ENCODE data around the gene LRTM1.

DNA sequence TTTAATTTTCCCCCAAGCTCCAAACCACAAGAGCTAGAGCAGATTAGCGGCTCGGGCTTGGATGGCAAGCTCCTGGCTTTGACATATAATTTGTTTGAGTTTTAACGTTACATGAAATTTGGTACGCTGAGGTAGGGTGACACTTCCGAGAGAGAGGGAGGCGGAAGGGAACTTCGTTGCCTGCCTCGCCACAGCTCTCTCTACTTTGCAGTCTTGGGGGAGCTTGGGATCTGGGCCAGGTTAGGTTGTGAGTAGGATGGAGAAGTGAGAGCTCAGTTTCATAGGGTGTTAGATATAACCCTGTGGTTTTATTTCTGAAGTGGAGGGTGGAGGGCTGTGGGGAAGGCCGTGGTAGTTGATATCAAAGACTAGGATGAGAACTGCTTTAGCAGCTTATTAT, 39.7 kb downstream of the LRTM1 start:
- TF ChIP-seq POLR2A (IDR thresholded peaks at IDR 0.05), result no peak
- TF ChIP-seq, protein P1, sequence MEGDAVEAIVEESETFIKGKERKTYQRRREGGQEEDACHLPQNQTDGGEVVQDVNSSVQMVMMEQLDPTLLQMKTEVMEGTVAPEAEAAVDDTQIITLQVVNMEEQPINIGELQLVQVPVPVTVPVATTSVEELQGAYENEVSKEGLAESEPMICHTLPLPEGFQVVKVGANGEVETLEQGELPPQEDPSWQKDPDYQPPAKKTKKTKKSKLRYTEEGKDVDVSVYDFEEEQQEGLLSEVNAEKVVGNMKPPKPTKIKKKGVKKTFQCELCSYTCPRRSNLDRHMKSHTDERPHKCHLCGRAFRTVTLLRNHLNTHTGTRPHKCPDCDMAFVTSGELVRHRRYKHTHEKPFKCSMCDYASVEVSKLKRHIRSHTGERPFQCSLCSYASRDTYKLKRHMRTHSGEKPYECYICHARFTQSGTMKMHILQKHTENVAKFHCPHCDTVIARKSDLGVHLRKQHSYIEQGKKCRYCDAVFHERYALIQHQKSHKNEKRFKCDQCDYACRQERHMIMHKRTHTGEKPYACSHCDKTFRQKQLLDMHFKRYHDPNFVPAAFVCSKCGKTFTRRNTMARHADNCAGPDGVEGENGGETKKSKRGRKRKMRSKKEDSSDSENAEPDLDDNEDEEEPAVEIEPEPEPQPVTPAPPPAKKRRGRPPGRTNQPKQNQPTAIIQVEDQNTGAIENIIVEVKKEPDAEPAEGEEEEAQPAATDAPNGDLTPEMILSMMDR (IDR thresholded peaks at IDR 0.05), result no peak
- TF ChIP-seq POLR2AphosphoS5 (IDR thresholded peaks at IDR 0.05), result no peak
